Smooth muscle cell (in vitro differentiated cells): ENCODE results near the gene KNDC1. TPM values are rescaled to one million over a fixed set of nuclear protein-coding genes. Genes with fewer than 3 reads are reported as not detected.

Experiments used
- DNase-seq: peaks from one replicate; lab custom pipeline; 2025; ENCODE audit not compliant: unreplicated experiment; lab: John Stamatoyannopoulos, UW
- H2AFZ ChIP-seq: fragments of 200-600 bp; sonication (generic); 2 replicates; pipeline ENCODE4 v1.6.0; 2016; ENCODE audit warnings: antibody characterized with exemption, low read depth, mild to moderate bottlenecking
- H3F3A ChIP-seq: fragments of 200-600 bp; sonication (generic); 2 replicates; pipeline ENCODE4 v1.6.0; 2017; ENCODE audit warnings: antibody characterized with exemption, low read depth
- H3K27ac ChIP-seq: fragments of 200-600 bp; sonication (generic); 2 replicates; pipeline ENCODE4 v1.5.1; 2016; ENCODE audit warnings: low read depth, mild to moderate bottlenecking
- H3K27me3 ChIP-seq: fragments of 200-600 bp; sonication (generic); 2 replicates; pipeline ENCODE4 v1.6.1; 2016; ENCODE audit warnings: low read depth, mild to moderate bottlenecking
- H3K36me3 ChIP-seq: fragments of 200-600 bp; sonication (generic); 2 replicates; pipeline ENCODE4 v1.5.1; 2016; ENCODE audit warnings: low read depth
- H3K4me1 ChIP-seq: fragments of 200-600 bp; sonication (generic); 2 replicates; pipeline ENCODE4 v1.5.1; 2016; ENCODE audit warnings: low read depth
- H3K4me2 ChIP-seq: fragments of 200-600 bp; sonication (generic); 2 replicates; pipeline ENCODE4 v1.6.0; 2016; ENCODE audit warnings: mild to moderate bottlenecking
- H3K4me3 ChIP-seq: fragments of 200-600 bp; sonication (generic); 2 replicates; pipeline ENCODE4 v1.5.1; 2016; ENCODE audit warnings: mild to moderate bottlenecking
- H3K79me2 ChIP-seq: fragments of 200-600 bp; sonication (generic); 2 replicates; pipeline ENCODE4 v1.6.0; 2016; ENCODE audit warnings: low read depth, mild to moderate bottlenecking
- H3K9ac ChIP-seq: fragments of 200-600 bp; sonication (generic); 2 replicates; pipeline ENCODE4 v1.6.0; 2016; ENCODE audit warnings: low read depth
- H3K9me3 ChIP-seq: fragments of 200-600 bp; sonication (generic); replicated peaks from 2 replicates; pipeline ENCODE4 v1.5.1; 2016; ENCODE audit warnings: low read depth
- H4K20me1 ChIP-seq: fragments of 200-600 bp; sonication (generic); 2 replicates; pipeline ENCODE4 v1.6.0; 2016; ENCODE audit warnings: low read depth
- WGBS: methylation state at CpG from one replicate; pipeline ENCODE4 v1.1.7; 2016; ENCODE audit warnings: low lambda C conversion rate; 5-methylcytosine and 5-hydroxymethylcytosine counted together
- polyA plus RNA-seq: library from polyadenylated mRNA; unstranded; fragments of >200 nt; fragmentation: Nextera tagmentation; extraction: Ambion mirVana; gene quantifications from 2 replicates; pipeline ENCODE4 v1.2.1, GENCODE V29; 2016
- total RNA-seq: library from RNA; depleted of rRNA; stranded (reverse); fragments of >200 nt; gene quantifications from 2 replicates; pipeline ENCODE4 v1.2.3, GENCODE V29; 2014
- TF ChIP-seq, protein P1 (sequence below): fragments of 200-600 bp; sonication (generic); IDR thresholded peaks from 2 replicates; pipeline ENCODE4 v1.5.1; 2017; ENCODE audit warnings: borderline replicate concordance, mild to moderate bottlenecking, antibody characterized with exemption; ENCODE audit not compliant: insufficient read depth, poor library complexity, severe bottlenecking

The KNDC1 gene
- total and polyA plus RNA-seq, 2 experiments from 2014 or later: 2.3 to 3.1 TPM

- peaks cover 4% of the 10 kb centered on the region for H3K27me3 ChIP-seq
- no peak overlapping the region for H3K9ac ChIP-seq
- no peaks in the 10 kb centered on the region for H3K79me2 ChIP-seq
- no peaks in the 10 kb centered on the region for H3K4me1 ChIP-seq
- H3K27ac ChIP-seq: no peak overlapping the region
- DNase-seq: no peak
- 83% methylated on average over 20 of the region's 20 CpGs for WGBS
- H3K4me2 ChIP-seq: no peak overlapping the region
- no peaks in the 10 kb centered on the region for H3K9me3 ChIP-seq
- H3K4me3 ChIP-seq: no peak overlapping the region
- no peak overlapping the region for H2AFZ ChIP-seq
- TF ChIP-seq, protein P1, sequence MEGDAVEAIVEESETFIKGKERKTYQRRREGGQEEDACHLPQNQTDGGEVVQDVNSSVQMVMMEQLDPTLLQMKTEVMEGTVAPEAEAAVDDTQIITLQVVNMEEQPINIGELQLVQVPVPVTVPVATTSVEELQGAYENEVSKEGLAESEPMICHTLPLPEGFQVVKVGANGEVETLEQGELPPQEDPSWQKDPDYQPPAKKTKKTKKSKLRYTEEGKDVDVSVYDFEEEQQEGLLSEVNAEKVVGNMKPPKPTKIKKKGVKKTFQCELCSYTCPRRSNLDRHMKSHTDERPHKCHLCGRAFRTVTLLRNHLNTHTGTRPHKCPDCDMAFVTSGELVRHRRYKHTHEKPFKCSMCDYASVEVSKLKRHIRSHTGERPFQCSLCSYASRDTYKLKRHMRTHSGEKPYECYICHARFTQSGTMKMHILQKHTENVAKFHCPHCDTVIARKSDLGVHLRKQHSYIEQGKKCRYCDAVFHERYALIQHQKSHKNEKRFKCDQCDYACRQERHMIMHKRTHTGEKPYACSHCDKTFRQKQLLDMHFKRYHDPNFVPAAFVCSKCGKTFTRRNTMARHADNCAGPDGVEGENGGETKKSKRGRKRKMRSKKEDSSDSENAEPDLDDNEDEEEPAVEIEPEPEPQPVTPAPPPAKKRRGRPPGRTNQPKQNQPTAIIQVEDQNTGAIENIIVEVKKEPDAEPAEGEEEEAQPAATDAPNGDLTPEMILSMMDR: no peak
- H3F3A ChIP-seq: no peaks in the 10 kb centered on the region
- no peaks in the 10 kb centered on the region for H4K20me1 ChIP-seq
- no peaks in the 10 kb centered on the region for H3K36me3 ChIP-seq
These were observed 30.0 kb upstream of the KNDC1 start for GRCh38 chr10:133129859-133130495.

DNA sequence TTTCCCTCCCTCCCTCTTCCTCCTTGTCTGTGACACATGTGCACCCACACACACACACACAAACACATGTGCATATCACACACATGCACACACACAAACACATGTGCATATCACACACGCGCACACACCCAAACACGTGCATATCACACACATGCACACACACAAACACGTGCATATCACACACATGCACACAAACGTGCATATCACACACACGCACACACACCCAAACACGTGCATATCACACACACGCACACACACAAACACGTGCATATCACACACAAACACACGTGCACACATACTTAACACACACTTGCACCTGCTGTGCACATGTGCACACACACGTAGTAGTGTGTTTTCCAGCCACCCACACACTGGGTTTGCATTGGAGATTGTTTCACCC, 29.4 kb upstream of the KNDC1 start:
- no peaks in the 10 kb centered on the region for H4K20me1 ChIP-seq
- H3K9ac ChIP-seq: no peak overlapping the region
- TF ChIP-seq, protein P1: no peak
- no peaks in the 10 kb centered on the region for H3F3A ChIP-seq
- H3K27ac ChIP-seq: no peak overlapping the region
- 92% methylated on average over 11 of the region's 11 CpGs for WGBS
- no peak overlapping the region for H2AFZ ChIP-seq
- H3K4me1 ChIP-seq: no peaks in the 10 kb centered on the region
- no peak overlapping the region for H3K4me2 ChIP-seq
- H3K79me2 ChIP-seq: no peaks in the 10 kb centered on the region
- H3K9me3 ChIP-seq: no peaks in the 10 kb centered on the region
- no peak overlapping the region for H3K4me3 ChIP-seq
- no peak for DNase-seq
- no peaks in the 10 kb centered on the region for H3K36me3 ChIP-seq
- H3K27me3 ChIP-seq: peaks cover 4% of the 10 kb centered on the region

- H3K27me3 ChIP-seq: no peaks in the 10 kb centered on the region
- no peak overlapping the region for H3K4me2 ChIP-seq
- TF ChIP-seq, protein P1: no peak
- no peak overlapping the region for H2AFZ ChIP-seq
- H3K9ac ChIP-seq: no peak overlapping the region
- no peak overlapping the region for H3K27ac ChIP-seq
- H3K79me2 ChIP-seq: no peaks in the 10 kb centered on the region
- 82% methylated on average over 18 of the region's 18 CpGs for WGBS
- H3K36me3 ChIP-seq: no peaks in the 10 kb centered on the region
- no peaks in the 10 kb centered on the region for H3K4me1 ChIP-seq
- H3K9me3 ChIP-seq: no peaks in the 10 kb centered on the region
- no peaks in the 10 kb centered on the region for H3F3A ChIP-seq
- H3K4me3 ChIP-seq: no peak overlapping the region
- DNase-seq: no peak
- no peaks in the 10 kb centered on the region for H4K20me1 ChIP-seq
These were observed 29.0 kb upstream of the KNDC1 start for GRCh38 chr10:133131053-133131452.
